ENCODE results near the gene LSAMP.

GRCh38 chr3:115960799-115961198 lies 484.5 kb downstream of the LSAMP start:
- TF ChIP-seq CTCF (IDR thresholded peaks at IDR 0.05) (no peak), POLR2AphosphoS5 (IDR thresholded peaks at IDR 0.05) (no peak)

Measured in sigmoid colon (tissue), 4 donors.